ENCODE data around the gene KANSL1. TPM values are rescaled to one million over a fixed set of nuclear protein-coding genes. Genes with fewer than 3 reads are reported as not detected.

KANSL1 gene
- total RNA-seq, 1 experiment from 2014 or later: 83.0 TPM

- Mint-ChIP-seq H3K4me3 (ENCODE audit: unreplicated experiment) (no peak overlapping the region), H3K9me3 (ENCODE audit: unreplicated experiment) (no peaks in the 10 kb centered on the region), H3K4me1 (ENCODE audit: low read depth, unreplicated experiment) (no peaks in the 10 kb centered on the region), H3K27ac (ENCODE audit: unreplicated experiment) (no peak overlapping the region), H3K36me3 (ENCODE audit: insufficient read depth, unreplicated experiment) (peaks cover 85% of the 10 kb centered on the region), H3K27me3 (ENCODE audit: insufficient read depth, unreplicated experiment) (no peaks in the 10 kb centered on the region)
- H3K27me3 ChIP-seq (replicated peaks; ENCODE audit: control insufficient read depth, insufficient read depth, low read length): no peaks in the 10 kb centered on the region
- ChIA-PET POLR2A (no interaction called here), CTCF (interaction anchor here (0.7 kb wide), 1 partner anchor 155 kb away, joined by 4 read pairs; the partner anchor contains the start of gene KANSL1)
- H3K9me3 ChIP-seq: no peaks in the 10 kb centered on the region
- no peaks in the 10 kb centered on the region for H3K4me1 ChIP-seq
- BruUV-seq (replicated peaks): no TSS peak
- intact Hi-C loops (cut with micrococcal nuclease; ENCODE audit: unreplicated experiment): no loop called here
- TF ChIP-seq CTCF (IDR thresholded peaks at IDR 0.05; ENCODE audit: insufficient read depth in 1 of 2, low read depth in 1 of 2, low read length in 1 of 2, severe bottlenecking in 1 of 2, unreplicated experiment in 1 of 2): no peak
- no peak overlapping the region for H3K4me3 ChIP-seq (ENCODE audit: low read depth, low read length)
- DNase-seq: no peak
- peaks cover 13% of the 10 kb centered on the region for H3K36me3 ChIP-seq (ENCODE audit: control insufficient read depth, insufficient read depth, low read length)
These were observed 155.4 kb downstream of the KANSL1 start for GRCh38 chr17:46037722-46038255.

- H3K4me1 ChIP-seq: no peaks in the 10 kb centered on the region
- H3K36me3 Mint-ChIP-seq (ENCODE audit: insufficient read depth, unreplicated experiment): peaks cover 90% of the 10 kb centered on the region
- H3K27me3 ChIP-seq (replicated peaks; ENCODE audit: control insufficient read depth, insufficient read depth, low read length): no peaks in the 10 kb centered on the region
- no peaks in the 10 kb centered on the region for H3K9me3 ChIP-seq
- H3K27me3 Mint-ChIP-seq (ENCODE audit: insufficient read depth, unreplicated experiment): no peaks in the 10 kb centered on the region
- no peaks in the 10 kb centered on the region for H3K9me3 Mint-ChIP-seq (ENCODE audit: unreplicated experiment)
- BruUV-seq (replicated peaks): no TSS peak
- TF ChIP-seq CTCF (IDR thresholded peaks at IDR 0.05; ENCODE audit: insufficient read depth in 1 of 2, low read depth in 1 of 2, low read length in 1 of 2, severe bottlenecking in 1 of 2, unreplicated experiment in 1 of 2): no peak
- intact Hi-C loops (cut with micrococcal nuclease; ENCODE audit: unreplicated experiment): no loop called here
- no peak overlapping the region for H3K27ac Mint-ChIP-seq (ENCODE audit: unreplicated experiment)
- no peak overlapping the region for H3K4me3 ChIP-seq (ENCODE audit: low read depth, low read length)
- peaks cover 14% of the 10 kb centered on the region for H3K36me3 ChIP-seq (ENCODE audit: control insufficient read depth, insufficient read depth, low read length)
- no peak for DNase-seq
- no peak overlapping the region for H3K4me3 Mint-ChIP-seq (ENCODE audit: unreplicated experiment)
- ChIA-PET POLR2A (no interaction called here), CTCF (interaction anchor here (0.7 kb wide), 1 partner anchor 16 kb away, joined by 4 read pairs; no protein-coding TSS in a partner anchor)
- no peaks in the 10 kb centered on the region for H3K4me1 Mint-ChIP-seq (ENCODE audit: low read depth, unreplicated experiment)
These were observed 156.7 kb downstream of the KANSL1 start for GRCh38 chr17:46036491-46036890.

GRCh38 chr17:46035112-46035818 is 158.0 kb downstream of the KANSL1 start:
- BruUV-seq (replicated peaks): no TSS peak
- intact Hi-C loops (cut with micrococcal nuclease; ENCODE audit: unreplicated experiment): no loop called here
- Mint-ChIP-seq H3K27ac (ENCODE audit: unreplicated experiment) (no peak overlapping the region), H3K4me3 (ENCODE audit: unreplicated experiment) (no peak overlapping the region), H3K4me1 (ENCODE audit: low read depth, unreplicated experiment) (no peaks in the 10 kb centered on the region), H3K36me3 (ENCODE audit: insufficient read depth, unreplicated experiment) (peaks cover 90% of the 10 kb centered on the region), H3K9me3 (ENCODE audit: unreplicated experiment) (no peaks in the 10 kb centered on the region), H3K27me3 (ENCODE audit: insufficient read depth, unreplicated experiment) (no peaks in the 10 kb centered on the region)
- H3K4me3 ChIP-seq (ENCODE audit: low read depth, low read length): no peak overlapping the region
- ChIA-PET POLR2A (no interaction called here), CTCF (interaction anchor here (0.6 to 1.6 kb wide), 2 partner anchors 9 to 158 kb away, joined by 3 to 5 read pairs; partner anchors contain the start of gene KANSL1)
- H3K4me1 ChIP-seq: no peaks in the 10 kb centered on the region
- H3K9me3 ChIP-seq: no peaks in the 10 kb centered on the region
- no peaks in the 10 kb centered on the region for H3K27me3 ChIP-seq (replicated peaks; ENCODE audit: control insufficient read depth, insufficient read depth, low read length)
- no peak for DNase-seq
- TF ChIP-seq CTCF (IDR thresholded peaks at IDR 0.05; ENCODE audit: insufficient read depth in 1 of 2, low read depth in 1 of 2, low read length in 1 of 2, severe bottlenecking in 1 of 2, unreplicated experiment in 1 of 2): no peak
- H3K36me3 ChIP-seq (ENCODE audit: control insufficient read depth, insufficient read depth, low read length): peaks cover 14% of the 10 kb centered on the region
